H1 (cell line): ENCODE results near the gene UBE2G2. TPM values are rescaled to one million over a fixed set of nuclear protein-coding genes. Genes with fewer than 3 reads are reported as not detected.

Experiments
- CTCF ChIA-PET: fragments of 300-600 bp; sonication (Branson Sonifier 250); formaldehyde crosslinking; loops from one replicate; lab custom pipeline; 2021; ENCODE audit not compliant: partially characterized antibody; lab: Charles Lee
- POLR2A ChIA-PET: fragments of 300-600 bp; sonication (Branson Sonifier 250); formaldehyde crosslinking; loops from one replicate; lab custom pipeline; 2021; ENCODE audit warnings: inconsistent platforms; ENCODE audit not compliant: partially characterized antibody; lab: Charles Lee
- DNase-seq, 2 experiments: peaks; one replicate each; pipeline versions ENCODE4 v3.0.0 to v3.0.0-alpha.2; 2010 to 2022; ENCODE audit warnings: low spot score in 2 of 2, low read depth in 1 of 2, mixed read lengths in 1 of 2
- FAIRE-seq: peaks from 2 replicates; lab custom pipeline; 2011; peaks lifted over from hg19 to GRCh38; lab: Jason Lieb, UNC
- H2AFZ ChIP-seq: 2 replicates; pipeline ENCODE4 v1.8.1; 2012; ENCODE audit warnings: low read length, inconsistent platforms
- H2AK5ac ChIP-seq: 2 replicates; pipeline ENCODE4 v1.6.1; 2013; ENCODE audit warnings: low read depth, low read length
- H2BK120ac ChIP-seq: replicated peaks from 2 replicates; pipeline ENCODE3; 2013; ENCODE audit warnings: low read depth, low read length, inconsistent platforms
- H2BK12ac ChIP-seq: 2 replicates; pipeline ENCODE4 v1.6.1; 2013; ENCODE audit warnings: low read depth, low read length
- H2BK15ac ChIP-seq: 2 replicates; pipeline ENCODE4 v1.6.1; 2013; ENCODE audit warnings: low read length
- H2BK20ac ChIP-seq: 2 replicates; pipeline ENCODE4 v1.6.1; 2013; ENCODE audit warnings: low read length
- H2BK5ac ChIP-seq: 2 replicates; pipeline ENCODE4 v1.6.1; 2013; ENCODE audit warnings: low read depth, low read length
- H3K14ac ChIP-seq: 2 replicates; pipeline ENCODE4 v1.6.1; 2013; ENCODE audit warnings: inconsistent platforms; ENCODE audit not compliant: insufficient read length
- H3K18ac ChIP-seq: 2 replicates; pipeline ENCODE4 v1.6.1; 2013; ENCODE audit warnings: low read length; ENCODE audit errors: extremely low read depth
- H3K23ac ChIP-seq: 2 replicates; pipeline ENCODE4 v1.6.1; 2013; ENCODE audit warnings: inconsistent platforms; ENCODE audit not compliant: insufficient read length
- H3K23me2 ChIP-seq: 2 replicates; pipeline ENCODE4 v1.6.1; 2013; ENCODE audit warnings: low read depth, low read length
- H3K27ac ChIP-seq: 2 replicates; pipeline ENCODE4 v1.6.1; 2011; ENCODE audit warnings: low read depth, low read length, inconsistent platforms
- H3K27me3 ChIP-seq, 4 experiments: replicated peaks in 1 of 4; 1 replicate in 1 of 4; 2 replicates in 3 of 4; pipeline versions ENCODE4 v1.6.1 to v1.8.1; 2011 to 2013; ENCODE audit warnings: low read length in 3 of 4, mild to moderate bottlenecking in 3 of 4, inconsistent platforms in 2 of 4, mixed read lengths in 2 of 4, moderate library complexity in 1 of 4; ENCODE audit not compliant: control insufficient read depth in 3 of 4, insufficient read depth in 3 of 4; ENCODE audit errors: extremely low read depth in 1 of 4
- H3K36me3 ChIP-seq, 4 experiments: 2 replicates each; pipeline versions ENCODE4 v1.6.1 to v1.8.1; 2011 to 2013; ENCODE audit warnings: mild to moderate bottlenecking in 4 of 4, low read length in 3 of 4, moderate library complexity in 2 of 4, control low read depth in 1 of 4, inconsistent platforms in 1 of 4; ENCODE audit not compliant: insufficient read depth in 4 of 4, control insufficient read depth in 2 of 4
- H3K4ac ChIP-seq: replicated peaks from 2 replicates; pipeline ENCODE3; 2013; ENCODE audit warnings: low read length, low read depth, mixed read lengths, inconsistent platforms; ENCODE audit not compliant: insufficient read length
- H3K4me1 ChIP-seq, 4 experiments: replicated peaks in 1 of 4; 1 replicate in 1 of 4; 2 replicates in 3 of 4; pipeline versions ENCODE4 v1.6.1 to v1.8.1; 2011 to 2013; ENCODE audit warnings: low read length in 3 of 4, inconsistent platforms in 2 of 4, mixed read lengths in 1 of 4; ENCODE audit not compliant: insufficient read depth in 4 of 4, control insufficient read depth in 3 of 4
- H3K4me2 ChIP-seq, 2 experiments: 2 replicates each; pipeline versions ENCODE4 v1.6.1 to v1.8.1; 2011 to 2013; ENCODE audit warnings: low read depth in 2 of 2, low read length in 2 of 2, control low read depth in 1 of 2, inconsistent platforms in 1 of 2, mild to moderate bottlenecking in 1 of 2; ENCODE audit not compliant: insufficient read depth in 1 of 2
- H3K4me3 ChIP-seq, 4 experiments: fragments of 200-600, 300-600 bp in 1 of 4; sonication (generic), shearing (Covaris generic), sonication (Bioruptor Twin) in 1 of 4; 2 replicates each; pipeline versions ENCODE4 v1.5.1 to v1.8.1; 2011 to 2016; ENCODE audit warnings: low read length in 4 of 4, low read depth in 3 of 4, control low read depth in 2 of 4, inconsistent platforms in 2 of 4, mild to moderate bottlenecking in 2 of 4, mixed read lengths in 1 of 4, moderate library complexity in 1 of 4; ENCODE audit not compliant: insufficient read depth in 2 of 4; ENCODE audit errors: extremely low read depth in 1 of 4
- H3K56ac ChIP-seq: replicated peaks from 2 replicates; pipeline ENCODE3; 2013; ENCODE audit warnings: low read depth, mild to moderate bottlenecking, mixed read lengths, low read length, inconsistent platforms; ENCODE audit not compliant: insufficient read length
- H3K79me1 ChIP-seq: 2 replicates; pipeline ENCODE4 v1.6.1; 2013; ENCODE audit warnings: low read depth, low read length, control low read depth
- H3K79me2 ChIP-seq, 2 experiments: 2 replicates each; pipeline versions ENCODE4 v1.6.1 to v1.8.1; 2012 to 2013; ENCODE audit warnings: low read length in 2 of 2, mild to moderate bottlenecking in 2 of 2, inconsistent platforms in 1 of 2; ENCODE audit not compliant: insufficient read depth in 2 of 2, control insufficient read depth in 1 of 2
- H3K9ac ChIP-seq, 4 experiments: replicated peaks in 1 of 4; 1 replicate in 1 of 4; 2 replicates in 3 of 4; pipeline versions ENCODE4 v1.6.1 to v1.8.1; 2011 to 2013; ENCODE audit warnings: low read depth in 3 of 4, low read length in 3 of 4, control low read depth in 2 of 4, mild to moderate bottlenecking in 2 of 4, moderate library complexity in 2 of 4, inconsistent platforms in 1 of 4; ENCODE audit errors: extremely low read depth in 1 of 4
- H3K9me3 ChIP-seq, 2 experiments: 2 replicates each; pipeline versions ENCODE4 v1.6.1 to v1.8.1; 2012 to 2013; ENCODE audit warnings: mild to moderate bottlenecking in 2 of 2, moderate library complexity in 2 of 2, control low read depth in 1 of 2, inconsistent platforms in 1 of 2, low read depth in 1 of 2, low read length in 1 of 2, mixed read lengths in 1 of 2; ENCODE audit not compliant: insufficient read depth in 2 of 2
- H4K20me1 ChIP-seq, 2 experiments: replicated peaks in 1 of 2; 2 replicates each; pipeline versions ENCODE3 to v1.8.1; 2011 to 2013; ENCODE audit warnings: inconsistent platforms in 2 of 2, low read length in 2 of 2, mild to moderate bottlenecking in 1 of 2; ENCODE audit not compliant: insufficient read depth in 2 of 2, control insufficient read depth in 1 of 2
- H4K5ac ChIP-seq: 2 replicates; pipeline ENCODE4 v1.6.1; 2013; ENCODE audit warnings: low read length, low read depth, mixed read lengths, inconsistent platforms; ENCODE audit not compliant: insufficient read length
- H4K8ac ChIP-seq: 2 replicates; pipeline ENCODE4 v1.8.0; 2013; ENCODE audit warnings: mild to moderate bottlenecking, moderate library complexity, low read length, inconsistent platforms; ENCODE audit not compliant: insufficient read depth; ENCODE audit errors: extremely low read depth
- H4K91ac ChIP-seq: replicated peaks from 2 replicates; pipeline ENCODE3; 2013; ENCODE audit warnings: low read length, mixed read lengths, inconsistent platforms; ENCODE audit not compliant: insufficient read length
- BCL11A ChIP-seq, 2 experiments: IDR thresholded peaks; one replicate each; pipeline ENCODE4 v1.6.1; 2011; ENCODE audit warnings: low read depth in 2 of 2, low read length in 2 of 2, mild to moderate bottlenecking in 2 of 2
- CBX5 ChIP-seq: fragments of 300-800, 300-1000 bp; sonication (generic); IDR thresholded peaks from 2 replicates; pipeline ENCODE4 v1.7.1; 2016; ENCODE audit warnings: antibody characterized with exemption, low read length, low read depth
- CHD2 ChIP-seq: IDR thresholded peaks from 2 replicates; pipeline ENCODE4 v1.6.1; 2012; ENCODE audit warnings: low read length, improper control_type of control experiment
- FOSL1 ChIP-seq: IDR thresholded peaks from 2 replicates; pipeline ENCODE4 v1.6.1; 2011; ENCODE audit warnings: mild to moderate bottlenecking, low read depth, low read length, moderate library complexity; ENCODE audit not compliant: insufficient read depth
- HDAC2 ChIP-seq, 2 experiments: fragments of 300-600 bp in 1 of 2; sonication (generic) in 1 of 2; IDR thresholded peaks; 2 replicates each; pipeline ENCODE4 v1.6.1; 2011 to 2012; ENCODE audit warnings: low read depth in 2 of 2, low read length in 2 of 2, mild to moderate bottlenecking in 2 of 2, moderate library complexity in 2 of 2, borderline replicate concordance in 1 of 2, inconsistent platforms in 1 of 2
- KDM5A ChIP-seq: fragments of 200-600 bp; IDR thresholded peaks from 2 replicates; pipeline ENCODE4 v1.7.1; 2012; ENCODE audit warnings: mild to moderate bottlenecking, low read length, inconsistent platforms, mixed read lengths
- NRF1 ChIP-seq: IDR thresholded peaks from 2 replicates; pipeline ENCODE4 v1.6.1; 2011; ENCODE audit warnings: mild to moderate bottlenecking, low read depth, low read length, improper control_type of control experiment
- RBBP5 ChIP-seq: IDR thresholded peaks from 2 replicates; pipeline ENCODE4 v1.7.1; 2012; ENCODE audit warnings: low read depth, mild to moderate bottlenecking, inconsistent platforms, low read length, moderate library complexity, borderline replicate concordance
- SRF ChIP-seq: IDR thresholded peaks from 2 replicates; pipeline ENCODE4 v1.6.1; 2011; ENCODE audit warnings: mild to moderate bottlenecking, low read depth, low read length, moderate library complexity
- SUZ12 ChIP-seq: fragments of 200-600 bp; sonication (generic); IDR thresholded peaks from 2 replicates; pipeline ENCODE4 v1.6.1; 2012; ENCODE audit warnings: mild to moderate bottlenecking, inconsistent platforms, low read length, moderate library complexity, mixed read lengths
- WGBS, 2 experiments: shearing (Covaris generic) in 1 of 2; methylation state at CpG; one replicate each; pipeline versions ENCODE4 v1.1.6 to v1.1.7; 2013 to 2015; ENCODE audit warnings: low lambda C conversion rate in 2 of 2, mixed read lengths in 2 of 2, inconsistent platforms in 1 of 2, low coverage in 1 of 2, missing lambda C conversion rate in 1 of 2; ENCODE audit not compliant: insufficient replicate concordance in 2 of 2, insufficient coverage in 1 of 2, insufficient read length in 1 of 2; ENCODE audit errors: extremely low coverage in 1 of 2, missing lambda C conversion rate in 1 of 2; 5-methylcytosine and 5-hydroxymethylcytosine counted together
- polyA plus RNA-seq, 7 experiments: library from polyadenylated mRNA; depleted of rRNA in 3 of 7; stranded (reverse) in 5 of 7; unstranded in 2 of 7; fragments of >200 nt in 5 of 7; fragments of 200-250 nt in 2 of 7; gene quantifications; 1 replicate in 5 of 7; 2 replicates in 1 of 7; 4 replicates in 1 of 7; pipeline versions ENCODE4 v1.2.1 to v1.2.3, GENCODE V29; 2011 to 2013; ENCODE audit warnings: missing spikeins in 2 of 7, mixed read lengths in 2 of 7
- total RNA-seq: library from RNA; stranded (reverse); fragmentation: NEBNext Ultra II Directional; extraction: Animal tissue kit (Norgen Biotek cat#: 25700); gene quantifications from 2 replicates; pipeline ENCODE4 v1.2.1, GENCODE V29; 2021

The UBE2G2 gene
- total and polyA plus RNA-seq, 2 of the 8 experiments (the other 6 are each of a cell fraction or from before 2014, with no cell fraction given): 96.3 to 101 TPM

DNA sequence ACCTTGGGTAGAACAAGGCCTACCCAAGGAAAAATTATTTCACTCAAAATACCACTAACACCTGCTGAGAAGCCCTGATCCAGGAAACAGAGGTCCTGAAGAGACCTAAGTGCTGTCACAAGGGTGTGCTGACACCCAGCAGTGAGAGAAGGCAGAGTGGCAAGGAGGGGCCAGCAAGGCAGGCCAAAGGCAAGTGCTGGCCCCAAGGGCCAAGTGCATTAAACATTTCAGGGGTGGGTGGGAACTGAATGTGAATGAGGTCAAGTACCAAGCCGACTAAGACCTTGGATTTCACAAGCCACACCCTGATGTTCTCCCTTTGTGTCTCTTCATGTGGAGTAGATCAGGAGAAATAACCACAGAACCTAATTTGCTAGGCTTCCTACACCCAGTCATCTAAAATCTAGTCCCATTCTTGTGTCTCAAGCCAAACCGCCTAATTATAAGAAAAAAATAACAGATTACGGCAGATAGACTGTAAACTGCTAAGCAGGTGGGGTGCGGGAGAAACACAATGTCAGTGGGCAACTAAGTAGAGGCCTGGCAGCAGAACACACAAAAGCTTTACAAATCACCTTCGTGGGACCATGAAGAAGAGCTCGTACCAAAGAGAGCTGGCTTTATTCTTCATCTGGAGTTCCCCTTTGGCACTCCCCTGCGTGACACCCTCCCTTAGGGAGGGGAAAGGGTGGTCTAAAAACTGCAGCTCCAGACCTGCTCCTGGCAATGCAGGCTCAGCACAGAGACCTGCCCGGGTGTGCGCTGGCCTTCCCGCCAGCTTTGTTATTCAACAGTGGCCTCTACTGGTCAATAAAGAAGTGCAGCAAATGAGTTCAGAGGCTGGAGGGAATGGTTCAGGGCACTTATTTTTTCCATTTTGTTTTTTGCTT is 8.7 kb downstream of the UBE2G2 start:
- Histone ChIP-seq H4K91ac (peak overlapping the region; percentile 44), H2AFZ (no peak overlapping the region), H3K36me3 (peaks cover 0 to 14% (median 2%) of the 10 kb centered on the region in 4 experiments; a peak in 4 of 8 replicates), H3K23me2 (no peaks in the 10 kb centered on the region), H4K5ac (no peak overlapping the region), H3K4ac (no peak overlapping the region), H3K56ac (no peak overlapping the region), H2BK120ac (peak overlapping the region; percentile 7), H3K18ac (peak overlapping the region; percentile 7; the same call in 1 of the 2 replicates), H2BK5ac (peak overlapping the region; percentile 66; the same call in 1 of the 2 replicates), H3K79me1 (peaks cover 8% of the 10 kb centered on the region), H2AK5ac (0 out of 2 replicates have a peak overlapping the region, but pooled peaks have one; percentile 96), H3K9ac (no peak overlapping the region), H4K20me1 (peaks cover 5 to 13% of the 10 kb centered on the region in 2 experiments), H2BK20ac (0 out of 2 replicates have a peak overlapping the region, but pooled peaks have one; percentile 32), H3K14ac (no peak overlapping the region), H3K9me3 (no peaks in the 10 kb centered on the region), H3K4me3 (no peak overlapping the region), H3K27me3 (no peaks in the 10 kb centered on the region), H3K4me1 (peaks cover 0 to 5% (median 4%) of the 10 kb centered on the region in 4 experiments; a peak in 3 of 7 replicates), H3K23ac (no peak overlapping the region), H3K79me2 (peaks cover 13 to 91% of the 10 kb centered on the region in 2 experiments; a peak in 3 of 4 replicates), H4K8ac (no peak overlapping the region), H2BK15ac (peak overlapping the region; percentile 8; the same call in 1 of the 2 replicates), H2BK12ac (0 out of 2 replicates have a peak overlapping the region, but pooled peaks have one; percentile 27), H3K27ac (no peak overlapping the region), H3K4me2 (peak overlapping the region in 1 of 2 experiments; percentile 38; a peak in 2 of 4 replicates)
- DNase-seq (peak in 1 of 2 experiments; percentile 55), FAIRE-seq (peak; percentile 36)
- WGBS, 2 experiments: 50% methylated on average over 10 of the region's 10 CpGs; no CpG with 5 or more reads in 1 of the 2 experiments
- ChIA-PET POLR2A (interaction anchor here (0.7 to 1.7 kb wide), 9 partner anchors 10 to 277 kb away, joined by 3 to 8 read pairs (median 4); partner anchors contain the start of gene UBE2G2), CTCF (interaction anchor here (0.5 to 2.7 kb wide), 67 partner anchors 8 to 448 kb away, joined by 3 to 24 read pairs (median 5); partner anchors contain the start of genes KRTAP10-12, KRTAP10-2, KRTAP10-6 and TSPEAR)
- TF ChIP-seq RBBP5 (no peak), HDAC2 (IDR thresholded peaks at IDR 0.05; ENCODE audit: borderline replicate concordance in 1 of 2, low read depth in 2 of 2, low read length in 2 of 2) (no peak), NRF1 (no peak), BCL11A (IDR thresholded peaks at IDR 0.05; ENCODE audit: low read depth in 2 of 2, low read length in 2 of 2) (no peak), CHD2 (no peak), SRF (no peak), KDM5A (no peak), CBX5 (no peak), SUZ12 (no peak), FOSL1 (no peak)
